Neural progenitor cell (in vitro differentiated cells): ENCODE results near the gene ITGB5. TPM values are rescaled to one million over a fixed set of nuclear protein-coding genes. Genes with fewer than 3 reads are reported as not detected.
A peak's percentile ranks its signal among the peaks of the same experiment; 100 is the strongest.

ENCODE experiments used
- DNase-seq: peaks from one replicate; pipeline ENCODE4 v3.0.0-alpha.2; 2016; ENCODE audit warnings: low spot score
- H2AFZ ChIP-seq: fragments of 200-600 bp; sonication (generic); replicated peaks from 2 replicates; pipeline ENCODE4 v1.6.1; 2016; ENCODE audit warnings: antibody characterized with exemption
- H3F3A ChIP-seq: fragments of 200-600 bp; sonication (generic); 2 replicates; pipeline ENCODE4 v1.6.1; 2016; ENCODE audit warnings: antibody characterized with exemption, low read depth
- H3K27ac ChIP-seq: fragments of 200-600 bp; sonication (generic); 2 replicates; pipeline ENCODE4 v1.5.1; 2016; ENCODE audit warnings: mild to moderate bottlenecking
- H3K27me3 ChIP-seq: fragments of 200-600 bp; sonication (generic); 2 replicates; pipeline ENCODE4 v1.6.1; 2016; ENCODE audit warnings: mild to moderate bottlenecking, moderate library complexity
- H3K36me3 ChIP-seq: fragments of 200-600 bp; sonication (generic); 2 replicates; pipeline ENCODE4 v1.5.1; 2016
- H3K4me1 ChIP-seq: fragments of 200-600 bp; sonication (generic); 2 replicates; pipeline ENCODE4 v1.6.1; 2016; ENCODE audit warnings: mixed run types
- H3K4me2 ChIP-seq: fragments of 200-600 bp; sonication (generic); 2 replicates; pipeline ENCODE4 v1.6.1; 2016
- H3K4me3 ChIP-seq: fragments of 200-600 bp; sonication (generic); 2 replicates; pipeline ENCODE4 v1.5.1; 2016
- H3K79me2 ChIP-seq: fragments of 200-600 bp; sonication (generic); 2 replicates; pipeline ENCODE4 v1.6.1; 2016; ENCODE audit warnings: low read depth
- H3K9ac ChIP-seq: fragments of 200-600 bp; sonication (generic); 2 replicates; pipeline ENCODE4 v1.6.1; 2016
- H3K9me3 ChIP-seq: fragments of 200-600 bp; sonication (generic); 2 replicates; pipeline ENCODE4 v1.5.1; 2016; ENCODE audit warnings: low read depth
- H4K20me1 ChIP-seq: fragments of 200-600 bp; sonication (generic); 2 replicates; pipeline ENCODE4 v1.6.1; 2016; ENCODE audit warnings: low read depth
- H3K27ac Mint-ChIP-seq: 3 replicates; pipeline ENCODE4 v1.8.0; 2021; ENCODE audit warnings: mixed read lengths
- H3K27me3 Mint-ChIP-seq: 2 replicates; pipeline ENCODE4 v1.8.0; 2022; ENCODE audit warnings: low read depth, mild to moderate bottlenecking, inconsistent platforms, moderate library complexity, mixed read lengths; ENCODE audit not compliant: insufficient read depth
- H3K36me3 Mint-ChIP-seq: 3 replicates; pipeline ENCODE4 v1.8.0; 2021; ENCODE audit warnings: mixed read lengths
- H3K4me1 Mint-ChIP-seq: 3 replicates; pipeline ENCODE4 v1.8.0; 2021; ENCODE audit warnings: mixed read lengths
- H3K4me3 Mint-ChIP-seq: 3 replicates; pipeline ENCODE4 v1.8.0; 2021; ENCODE audit warnings: mild to moderate bottlenecking, moderate library complexity, mixed read lengths
- H3K9me3 Mint-ChIP-seq: 3 replicates; pipeline ENCODE4 v1.8.0; 2020; ENCODE audit warnings: mixed read lengths
- EZH2 ChIP-seq: fragments of 200-600 bp; sonication (generic); IDR thresholded peaks from 2 replicates; pipeline ENCODE4 v1.6.1; 2017; ENCODE audit warnings: antibody characterized with exemption, mild to moderate bottlenecking, moderate library complexity
- EZH2phosphoT487 ChIP-seq: fragments of 200-600 bp; sonication (generic); IDR thresholded peaks from 2 replicates; pipeline ENCODE4 v1.6.1; 2017; ENCODE audit warnings: antibody characterized with exemption
- total RNA-seq: library from RNA; depleted of rRNA; stranded (reverse); fragments of >200 nt; gene quantifications from 2 replicates; pipeline ENCODE4 v1.2.3, GENCODE V29; 2015; ENCODE audit warnings: low replicate concordance
- TF ChIP-seq, protein P1 (sequence below): fragments of 200-600 bp; sonication (generic); IDR thresholded peaks from 2 replicates; pipeline ENCODE4 v1.5.1; 2017; ENCODE audit warnings: antibody characterized with exemption, mild to moderate bottlenecking

ITGB5 gene
- total RNA-seq, 1 donor from 2014 or later = 55.8 TPM

DNA sequence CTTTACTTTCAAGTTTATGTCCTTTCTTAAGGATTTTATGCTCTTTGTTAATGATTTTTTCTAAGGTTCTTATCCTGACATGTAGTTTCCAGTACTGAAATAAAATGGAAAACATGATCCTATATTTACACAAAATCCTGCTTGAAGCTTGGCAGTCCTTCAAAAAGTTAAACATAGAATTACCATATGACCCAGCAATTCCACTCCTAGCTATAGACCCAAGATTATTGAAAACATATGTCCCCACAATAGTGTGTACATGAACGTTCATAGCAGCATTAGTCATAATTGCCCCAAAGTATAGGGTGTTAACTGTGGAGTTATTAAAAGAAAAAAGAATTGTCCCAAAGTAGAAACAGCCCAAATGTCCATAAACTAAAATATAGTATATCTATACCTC is 33.2 kb downstream of the ITGB5 start:
- no peaks in the 10 kb centered on the region for H3K9me3 ChIP-seq
- peaks cover 7% of the 10 kb centered on the region for H4K20me1 ChIP-seq
- no peaks in the 10 kb centered on the region for H3K36me3 ChIP-seq
- Mint-ChIP-seq H3K9me3 (no peaks in the 10 kb centered on the region), H3K27me3 (no peaks in the 10 kb centered on the region), H3K4me1 (peaks cover 28% of the 10 kb centered on the region), H3K36me3 (peaks cover 6% of the 10 kb centered on the region), H3K27ac (no peak overlapping the region), H3K4me3 (no peak overlapping the region)
- no peaks in the 10 kb centered on the region for H3K27me3 ChIP-seq
- no peak overlapping the region for H2AFZ ChIP-seq
- no peak for DNase-seq
- H3K4me3 ChIP-seq = no peak overlapping the region
- H3K4me1 ChIP-seq = peaks cover 7% of the 10 kb centered on the region
- H3K4me2 ChIP-seq = no peak overlapping the region
- H3F3A ChIP-seq = no peaks in the 10 kb centered on the region
- no peak overlapping the region for H3K9ac ChIP-seq
- H3K79me2 ChIP-seq = no peaks in the 10 kb centered on the region
- TF ChIP-seq EZH2 = no peak
- TF ChIP-seq, protein P1, sequence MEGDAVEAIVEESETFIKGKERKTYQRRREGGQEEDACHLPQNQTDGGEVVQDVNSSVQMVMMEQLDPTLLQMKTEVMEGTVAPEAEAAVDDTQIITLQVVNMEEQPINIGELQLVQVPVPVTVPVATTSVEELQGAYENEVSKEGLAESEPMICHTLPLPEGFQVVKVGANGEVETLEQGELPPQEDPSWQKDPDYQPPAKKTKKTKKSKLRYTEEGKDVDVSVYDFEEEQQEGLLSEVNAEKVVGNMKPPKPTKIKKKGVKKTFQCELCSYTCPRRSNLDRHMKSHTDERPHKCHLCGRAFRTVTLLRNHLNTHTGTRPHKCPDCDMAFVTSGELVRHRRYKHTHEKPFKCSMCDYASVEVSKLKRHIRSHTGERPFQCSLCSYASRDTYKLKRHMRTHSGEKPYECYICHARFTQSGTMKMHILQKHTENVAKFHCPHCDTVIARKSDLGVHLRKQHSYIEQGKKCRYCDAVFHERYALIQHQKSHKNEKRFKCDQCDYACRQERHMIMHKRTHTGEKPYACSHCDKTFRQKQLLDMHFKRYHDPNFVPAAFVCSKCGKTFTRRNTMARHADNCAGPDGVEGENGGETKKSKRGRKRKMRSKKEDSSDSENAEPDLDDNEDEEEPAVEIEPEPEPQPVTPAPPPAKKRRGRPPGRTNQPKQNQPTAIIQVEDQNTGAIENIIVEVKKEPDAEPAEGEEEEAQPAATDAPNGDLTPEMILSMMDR = no peak
- TF ChIP-seq EZH2phosphoT487 = no peak
- H3K27ac ChIP-seq = no peak overlapping the region

- H3K4me1 Mint-ChIP-seq = peaks cover 25% of the 10 kb centered on the region
- Histone ChIP-seq H3F3A (no peaks in the 10 kb centered on the region), H3K9me3 (no peaks in the 10 kb centered on the region), H3K4me3 (no peak overlapping the region), H3K36me3 (no peaks in the 10 kb centered on the region), H2AFZ (no peak overlapping the region), H3K79me2 (no peaks in the 10 kb centered on the region), H3K4me1 (peaks cover 4% of the 10 kb centered on the region), H4K20me1 (peaks cover 5% of the 10 kb centered on the region), H3K27ac (no peak overlapping the region), H3K27me3 (no peaks in the 10 kb centered on the region), H3K9ac (no peak overlapping the region), H3K4me2 (no peak overlapping the region)
- H3K27me3 Mint-ChIP-seq = no peaks in the 10 kb centered on the region
- no peak overlapping the region for H3K4me3 Mint-ChIP-seq
- no peak for DNase-seq
- peak overlapping the region; percentile 22 for H3K27ac Mint-ChIP-seq
- TF ChIP-seq EZH2phosphoT487 = no peak
- TF ChIP-seq EZH2 = no peak
- TF ChIP-seq, protein P1 = no peak
- peaks cover 6% of the 10 kb centered on the region for H3K36me3 Mint-ChIP-seq
- no peaks in the 10 kb centered on the region for H3K9me3 Mint-ChIP-seq
These were observed 33.7 kb downstream of the ITGB5 start for GRCh38 chr3:124853446-124853845.

DNA sequence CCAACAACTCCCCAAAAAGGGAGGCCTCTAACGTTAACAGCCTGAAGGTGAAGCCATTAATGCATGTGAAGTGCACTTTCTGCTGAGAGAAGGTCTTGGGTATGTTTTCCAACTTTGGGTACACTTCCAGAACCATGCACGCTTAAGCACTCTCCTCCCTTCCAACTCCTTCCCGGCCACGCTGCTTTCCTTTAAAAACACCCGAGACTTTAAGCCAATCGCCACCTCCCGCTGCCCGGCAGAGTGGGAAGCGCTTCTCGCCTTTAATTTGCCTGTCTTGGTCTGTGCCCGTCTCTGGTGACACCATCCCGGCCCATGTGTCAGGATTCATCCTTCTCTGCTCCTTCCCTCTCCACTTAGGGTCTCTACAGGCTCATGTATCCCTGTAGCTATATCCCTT is 35.3 kb downstream of the ITGB5 start:
- Histone ChIP-seq H3K9ac (no peak overlapping the region), H2AFZ (no peak overlapping the region), H3K27me3 (no peaks in the 10 kb centered on the region), H3K27ac (no peak overlapping the region), H3K79me2 (no peaks in the 10 kb centered on the region), H3K36me3 (no peaks in the 10 kb centered on the region), H3F3A (no peaks in the 10 kb centered on the region), H3K4me2 (no peak overlapping the region), H3K4me1 (peaks cover 4% of the 10 kb centered on the region), H4K20me1 (no peaks in the 10 kb centered on the region), H3K9me3 (no peaks in the 10 kb centered on the region), H3K4me3 (no peak overlapping the region)
- TF ChIP-seq EZH2 (no peak), EZH2phosphoT487 (no peak)
- TF ChIP-seq, protein P1 = no peak
- Mint-ChIP-seq H3K27me3 (no peaks in the 10 kb centered on the region), H3K4me1 (peaks cover 25% of the 10 kb centered on the region), H3K36me3 (peaks cover 13% of the 10 kb centered on the region), H3K27ac (no peak overlapping the region), H3K9me3 (no peaks in the 10 kb centered on the region), H3K4me3 (no peak overlapping the region)
- DNase-seq = no peak
